ENCODE results near the gene ADAMTS9.

DNA sequence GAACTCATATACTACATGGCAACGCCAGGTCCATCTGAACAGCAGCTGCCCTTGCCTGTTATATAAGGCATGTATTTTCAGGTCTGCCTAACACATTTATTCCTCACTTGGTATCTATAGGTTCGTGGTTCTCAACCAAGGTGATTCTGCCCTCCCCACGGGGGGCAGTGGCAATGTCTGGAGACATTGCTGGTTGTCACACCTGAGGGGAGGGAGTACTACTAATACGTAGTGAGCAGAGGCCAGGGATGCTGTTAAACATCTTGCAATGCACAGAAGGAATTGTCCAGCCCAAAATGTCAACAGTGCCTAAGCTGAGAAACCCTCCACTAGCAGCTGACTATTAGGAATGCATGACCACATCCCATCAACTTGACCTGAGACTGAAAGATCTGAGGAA is 32.6 kb downstream of the ADAMTS9 start:
- no peak for TF ChIP-seq POLR2AphosphoS5 (IDR thresholded peaks at IDR 0.05; ENCODE audit: low read depth, low read length)
- no peak for TF ChIP-seq POLR2A (IDR thresholded peaks at IDR 0.05; ENCODE audit: low read depth, low read length)
- no peak for TF ChIP-seq PAX5 (IDR thresholded peaks at IDR 0.05; ENCODE audit: insufficient read depth, low read length, severe bottlenecking)
- no peak for TF ChIP-seq TAF1 (IDR thresholded peaks at IDR 0.05; ENCODE audit: low read depth, low read length)
- TF ChIP-seq POU2F2 (IDR thresholded peaks at IDR 0.05; ENCODE audit: low read depth, low read length) = no peak
- no peak for TF ChIP-seq SPI1 (IDR thresholded peaks at IDR 0.05; ENCODE audit: low read depth, low read length)
